Kasumi-1 (cell line): ENCODE data around the gene PYGB.
"Not testable (repeated sequence)": the region's sequence is repeated elsewhere in the genome, so short reads cannot be mapped to it uniquely, and the experiment has no call there.

ENCODE experiments used
- DNase-seq, 2 experiments: peaks; one replicate each; lab custom pipeline; 2025; lab: John Stamatoyannopoulos, UW

The PYGB gene

GRCh38 chr20:25249198-25249931 is 1.5 kb downstream of the PYGB start:
- DNase-seq: peak in 1 of 2 experiments; percentile 24

GRCh38 chr20:25250508-25250907 is 2.6 kb downstream of the PYGB start:
- no peak for DNase-seq

- no peak for DNase-seq
Measured at GRCh38 chr20:25251019-25251418, 3.1 kb downstream of the PYGB start.

GRCh38 chr20:25251558-25251957 is 3.7 kb downstream of the PYGB start:
- DNase-seq: no peak

GRCh38 chr20:25252230-25252651 is 4.4 kb downstream of the PYGB start:
- no peak for DNase-seq

- no peak for DNase-seq
Measured at GRCh38 chr20:25252686-25253421, 5.0 kb downstream of the PYGB start.

GRCh38 chr20:25253606-25254275 is 5.9 kb downstream of the PYGB start:
- DNase-seq: peak; percentile 28 to 44

- no peak for DNase-seq
Measured at GRCh38 chr20:25254571-25254970, 6.7 kb downstream of the PYGB start.

- DNase-seq: no peak
Measured at GRCh38 chr20:25254986-25255680, 7.2 kb downstream of the PYGB start.

- no peak for DNase-seq
Measured at GRCh38 chr20:25256226-25256859, 8.5 kb downstream of the PYGB start.

- DNase-seq: no peak
Measured at GRCh38 chr20:25257130-25257529, 9.2 kb downstream of the PYGB start.

GRCh38 chr20:25257756-25258475 is 10.0 kb downstream of the PYGB start:
- DNase-seq: no peak

- DNase-seq: no peak
Measured at GRCh38 chr20:25258476-25258805, 10.6 kb downstream of the PYGB start.

- no peak for DNase-seq
Measured at GRCh38 chr20:25258828-25259227, 10.9 kb downstream of the PYGB start.

- no peak for DNase-seq
Measured at GRCh38 chr20:25259358-25259757, 11.5 kb downstream of the PYGB start.

GRCh38 chr20:25259788-25260254 is 11.9 kb downstream of the PYGB start:
- DNase-seq: no peak

GRCh38 chr20:25260770-25261437 is 13.0 kb downstream of the PYGB start:
- DNase-seq: not testable (repeated sequence)

- DNase-seq: no peak
Measured at GRCh38 chr20:25269057-25269832, 21.4 kb downstream of the PYGB start.

- no peak for DNase-seq
Measured at GRCh38 chr20:25269833-25270170, 21.9 kb downstream of the PYGB start.

- DNase-seq: no peak
Measured at GRCh38 chr20:25270829-25271251, 23.0 kb downstream of the PYGB start.
